ENCODE data around the gene NAV3. TPM values are rescaled to one million over a fixed set of nuclear protein-coding genes. Genes with fewer than 3 reads are reported as not detected.

The NAV3 gene
- total RNA-seq, 1 experiment from 2014 or later, result 4.1 TPM

DNA sequence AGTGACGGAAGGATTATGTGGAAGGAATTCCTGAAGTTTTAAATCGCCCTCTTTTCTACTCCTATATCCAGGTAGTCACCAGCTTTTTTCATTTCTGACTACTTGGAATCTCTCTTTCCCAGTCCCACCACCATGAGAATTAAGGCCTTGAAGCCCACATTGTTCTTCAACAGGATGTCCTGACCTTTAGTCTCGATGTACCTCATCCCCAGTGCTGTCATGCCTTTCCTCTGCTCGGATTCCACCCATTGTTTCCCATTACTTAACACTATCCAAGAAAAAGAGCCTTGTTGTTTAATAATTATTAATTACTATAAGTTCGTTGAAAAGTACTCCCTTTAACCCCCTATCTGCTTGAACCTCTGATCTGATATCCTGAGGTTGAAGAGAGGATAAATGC lies 44.0 kb upstream of the NAV3 start:
- H3K36me3 Mint-ChIP-seq (ENCODE audit: insufficient read depth, unreplicated experiment), result no peaks in the 10 kb centered on the region
- intact Hi-C loops (cut with micrococcal nuclease; ENCODE audit: unreplicated experiment), result no loop called here
- no peaks in the 10 kb centered on the region for H3K4me1 Mint-ChIP-seq (ENCODE audit: low read depth, unreplicated experiment)
- TF ChIP-seq, protein P1, sequence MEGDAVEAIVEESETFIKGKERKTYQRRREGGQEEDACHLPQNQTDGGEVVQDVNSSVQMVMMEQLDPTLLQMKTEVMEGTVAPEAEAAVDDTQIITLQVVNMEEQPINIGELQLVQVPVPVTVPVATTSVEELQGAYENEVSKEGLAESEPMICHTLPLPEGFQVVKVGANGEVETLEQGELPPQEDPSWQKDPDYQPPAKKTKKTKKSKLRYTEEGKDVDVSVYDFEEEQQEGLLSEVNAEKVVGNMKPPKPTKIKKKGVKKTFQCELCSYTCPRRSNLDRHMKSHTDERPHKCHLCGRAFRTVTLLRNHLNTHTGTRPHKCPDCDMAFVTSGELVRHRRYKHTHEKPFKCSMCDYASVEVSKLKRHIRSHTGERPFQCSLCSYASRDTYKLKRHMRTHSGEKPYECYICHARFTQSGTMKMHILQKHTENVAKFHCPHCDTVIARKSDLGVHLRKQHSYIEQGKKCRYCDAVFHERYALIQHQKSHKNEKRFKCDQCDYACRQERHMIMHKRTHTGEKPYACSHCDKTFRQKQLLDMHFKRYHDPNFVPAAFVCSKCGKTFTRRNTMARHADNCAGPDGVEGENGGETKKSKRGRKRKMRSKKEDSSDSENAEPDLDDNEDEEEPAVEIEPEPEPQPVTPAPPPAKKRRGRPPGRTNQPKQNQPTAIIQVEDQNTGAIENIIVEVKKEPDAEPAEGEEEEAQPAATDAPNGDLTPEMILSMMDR (IDR thresholded peaks at IDR 0.05; ENCODE audit: unreplicated experiment), result no peak
- BruUV-seq (replicated peaks), result no TSS peak
- DNase-seq, result no peak
- H3K27ac Mint-ChIP-seq (ENCODE audit: unreplicated experiment), result no peak overlapping the region
- no peak overlapping the region for H3K4me3 Mint-ChIP-seq (ENCODE audit: low read depth, unreplicated experiment)
- H3K9me3 Mint-ChIP-seq (ENCODE audit: low read depth, unreplicated experiment), result no peaks in the 10 kb centered on the region
- CTCF ChIA-PET, result no interaction called here
- H3K27me3 Mint-ChIP-seq (ENCODE audit: unreplicated experiment), result no peaks in the 10 kb centered on the region

DNA sequence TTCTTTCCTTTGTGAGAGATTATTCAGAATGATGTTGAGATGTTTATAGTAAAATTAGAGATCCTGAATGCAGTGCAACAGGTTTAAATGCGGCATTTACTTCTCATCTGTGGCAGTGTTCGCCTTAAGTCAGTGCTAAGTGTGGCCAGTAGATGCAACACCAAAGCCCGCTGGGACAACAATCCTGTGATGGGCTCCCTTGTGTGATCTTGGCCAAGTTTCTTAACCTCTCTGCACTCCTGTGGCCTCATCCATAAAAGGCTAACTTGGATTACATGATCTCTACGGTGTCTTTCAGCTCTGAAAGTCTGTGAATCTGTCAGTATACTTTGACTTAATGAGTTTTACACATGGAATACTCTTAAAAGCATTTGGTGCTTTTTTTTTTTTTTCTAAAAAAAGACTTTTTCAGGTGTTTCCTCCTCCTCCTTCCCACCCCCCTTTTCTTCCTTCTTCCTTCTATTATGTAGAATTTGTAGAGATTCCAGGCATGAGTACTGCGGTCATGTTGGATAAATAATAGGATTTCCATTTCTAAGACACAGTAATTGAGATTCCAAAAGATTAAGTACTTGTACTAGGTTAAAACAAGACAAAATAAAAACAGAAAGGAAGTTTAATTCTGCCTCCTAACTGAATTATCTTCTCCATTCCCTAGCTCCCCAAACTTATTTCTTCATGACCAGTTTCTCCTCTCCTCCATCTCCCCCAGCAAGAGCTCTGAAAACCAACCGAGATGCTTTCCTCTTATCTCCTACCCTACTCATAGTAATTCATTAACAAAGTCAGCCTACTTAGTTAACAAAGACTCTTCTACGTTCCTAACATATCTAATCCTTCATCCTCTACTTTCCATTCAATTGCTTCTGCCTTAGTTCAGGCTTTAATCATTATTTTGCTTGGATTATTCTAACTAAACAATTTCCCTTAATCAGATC lies 42.2 kb upstream of the NAV3 start:
- Mint-ChIP-seq H3K27me3 (ENCODE audit: unreplicated experiment) (no peaks in the 10 kb centered on the region), H3K36me3 (ENCODE audit: insufficient read depth, unreplicated experiment) (no peaks in the 10 kb centered on the region), H3K9me3 (ENCODE audit: low read depth, unreplicated experiment) (no peaks in the 10 kb centered on the region), H3K4me3 (ENCODE audit: low read depth, unreplicated experiment) (no peak overlapping the region), H3K4me1 (ENCODE audit: low read depth, unreplicated experiment) (no peaks in the 10 kb centered on the region), H3K27ac (ENCODE audit: unreplicated experiment) (no peak overlapping the region)
- TF ChIP-seq, protein P1 (IDR thresholded peaks at IDR 0.05; ENCODE audit: unreplicated experiment), result no peak
- BruUV-seq (replicated peaks), result no TSS peak
- CTCF ChIA-PET, result no interaction called here
- DNase-seq, result no peak
- intact Hi-C loops (cut with micrococcal nuclease; ENCODE audit: unreplicated experiment), result no loop called here

DNA sequence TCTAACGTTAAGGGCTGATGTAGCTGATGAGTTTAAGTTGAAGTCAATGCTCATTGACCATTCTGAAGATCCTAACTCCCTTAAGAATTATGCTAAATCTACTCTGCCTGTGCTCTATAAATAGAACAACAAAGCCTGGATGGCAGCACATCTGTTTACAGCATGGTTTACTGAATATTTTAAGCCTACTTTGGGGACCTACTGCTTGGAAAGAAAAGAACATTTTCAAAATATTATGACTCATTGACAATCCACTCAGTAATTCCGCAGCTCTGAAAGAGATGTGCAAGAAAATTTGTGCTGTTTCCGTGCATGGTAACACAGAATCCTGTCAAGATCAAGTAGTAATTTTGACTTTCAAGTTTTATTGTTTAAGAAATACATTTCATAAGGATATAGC lies 35.0 kb upstream of the NAV3 start:
- no peak for DNase-seq
- no peaks in the 10 kb centered on the region for H3K36me3 Mint-ChIP-seq (ENCODE audit: insufficient read depth, unreplicated experiment)
- H3K27me3 Mint-ChIP-seq (ENCODE audit: unreplicated experiment), result no peaks in the 10 kb centered on the region
- H3K4me1 Mint-ChIP-seq (ENCODE audit: low read depth, unreplicated experiment), result peaks cover 9% of the 10 kb centered on the region
- H3K4me3 Mint-ChIP-seq (ENCODE audit: low read depth, unreplicated experiment), result no peak overlapping the region
- H3K9me3 Mint-ChIP-seq (ENCODE audit: low read depth, unreplicated experiment), result no peaks in the 10 kb centered on the region
- intact Hi-C loops (cut with micrococcal nuclease; ENCODE audit: unreplicated experiment), result no loop called here
- no peak overlapping the region for H3K27ac Mint-ChIP-seq (ENCODE audit: unreplicated experiment)
- CTCF ChIA-PET, result no interaction called here
- no TSS peak for BruUV-seq (replicated peaks)
- TF ChIP-seq, protein P1 (IDR thresholded peaks at IDR 0.05; ENCODE audit: unreplicated experiment), result no peak

DNA sequence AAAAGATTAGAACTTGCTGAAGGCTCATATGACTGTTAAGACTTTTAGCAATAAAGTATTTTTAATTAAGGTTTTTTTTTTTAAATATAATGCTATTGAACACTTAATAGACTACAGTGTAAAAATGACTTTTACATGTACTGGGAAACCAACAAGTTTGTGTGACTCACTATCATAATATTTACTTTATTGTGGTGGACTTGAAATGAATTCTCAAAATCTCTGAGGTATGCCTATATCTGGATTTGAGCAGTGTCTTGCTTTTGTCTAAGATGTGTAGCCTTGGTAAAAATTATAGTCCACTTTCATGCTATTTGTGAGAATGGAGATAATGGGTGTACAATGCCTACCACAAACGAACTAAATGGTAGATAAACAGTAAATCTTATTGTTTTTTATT lies 33.9 kb upstream of the NAV3 start:
- DNase-seq, result no peak
- intact Hi-C loops (cut with micrococcal nuclease; ENCODE audit: unreplicated experiment), result no loop called here
- CTCF ChIA-PET, result interaction anchor here (0.7 to 1.0 kb wide), 2 partner anchors 34 to 1074 kb away, joined by 3 to 5 read pairs; partner anchors contain the start of gene NAV3

More for the DNA sequence above, 33.9 kb upstream of the NAV3 start:
- TF ChIP-seq, protein P1 (IDR thresholded peaks at IDR 0.05; ENCODE audit: unreplicated experiment), result no peak
- BruUV-seq (replicated peaks), result no TSS peak
- Mint-ChIP-seq H3K9me3 (ENCODE audit: low read depth, unreplicated experiment) (no peaks in the 10 kb centered on the region), H3K4me3 (ENCODE audit: low read depth, unreplicated experiment) (no peak overlapping the region), H3K36me3 (ENCODE audit: insufficient read depth, unreplicated experiment) (no peaks in the 10 kb centered on the region), H3K27me3 (ENCODE audit: unreplicated experiment) (no peaks in the 10 kb centered on the region), H3K4me1 (ENCODE audit: low read depth, unreplicated experiment) (peaks cover 9% of the 10 kb centered on the region), H3K27ac (ENCODE audit: unreplicated experiment) (no peak overlapping the region)

All from Calu3 (cell line).